ENCODE data around the gene ATP2C2. TPM values are rescaled to one million over a fixed set of nuclear protein-coding genes. Genes with fewer than 3 reads are reported as not detected.

The ATP2C2 gene
- total and polyA plus RNA-seq, 9 of the 15 experiments (the other 6 are each of a cell fraction or from before 2014, with no cell fraction given), result 0.75 TPM; not detected in 8

DNA sequence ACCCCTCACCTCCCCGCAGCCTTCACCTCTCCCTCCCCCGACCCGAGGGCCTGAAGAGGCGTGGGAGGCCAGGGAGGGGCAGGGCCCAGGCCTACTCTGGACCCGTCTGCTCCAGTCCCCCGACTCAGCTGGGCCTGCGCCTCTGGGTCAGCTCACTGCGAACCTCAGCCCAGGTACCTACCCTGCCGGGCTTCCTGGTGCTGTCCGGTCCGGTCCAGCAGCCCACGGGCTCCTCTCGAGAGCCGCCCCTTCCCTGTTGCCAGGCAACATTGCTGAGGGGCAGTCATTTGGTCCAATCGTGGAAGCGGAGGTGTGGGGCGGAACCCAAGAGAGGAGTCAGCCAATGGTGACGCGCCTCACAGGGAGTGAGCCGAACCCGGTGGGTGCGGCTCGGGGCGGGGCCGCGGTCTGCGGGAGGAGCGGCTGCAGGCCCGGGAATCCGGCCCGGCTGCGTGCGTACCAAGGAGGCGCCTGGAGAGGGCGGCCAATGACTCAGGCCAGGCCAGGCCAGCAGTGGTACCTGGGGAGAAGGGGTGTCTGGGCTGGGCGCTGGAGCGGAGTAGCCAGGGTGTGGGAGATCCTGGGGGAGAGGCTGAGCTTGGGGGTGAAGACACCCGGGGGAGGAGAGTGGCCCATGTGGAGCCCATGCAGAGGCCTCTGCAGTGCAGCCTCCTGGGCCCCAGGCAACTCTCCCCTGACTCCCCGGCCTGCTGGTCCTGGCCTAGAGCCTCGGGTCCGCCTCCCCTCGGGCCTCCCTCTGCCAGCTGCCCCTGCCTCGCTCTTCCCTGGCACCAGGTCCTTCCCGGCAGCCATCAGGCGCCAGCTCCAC lies 136.3 kb downstream of the ATP2C2 start, which contains the start of gene MEAK7 (continued):
- TF ChIP-seq, protein P1, sequence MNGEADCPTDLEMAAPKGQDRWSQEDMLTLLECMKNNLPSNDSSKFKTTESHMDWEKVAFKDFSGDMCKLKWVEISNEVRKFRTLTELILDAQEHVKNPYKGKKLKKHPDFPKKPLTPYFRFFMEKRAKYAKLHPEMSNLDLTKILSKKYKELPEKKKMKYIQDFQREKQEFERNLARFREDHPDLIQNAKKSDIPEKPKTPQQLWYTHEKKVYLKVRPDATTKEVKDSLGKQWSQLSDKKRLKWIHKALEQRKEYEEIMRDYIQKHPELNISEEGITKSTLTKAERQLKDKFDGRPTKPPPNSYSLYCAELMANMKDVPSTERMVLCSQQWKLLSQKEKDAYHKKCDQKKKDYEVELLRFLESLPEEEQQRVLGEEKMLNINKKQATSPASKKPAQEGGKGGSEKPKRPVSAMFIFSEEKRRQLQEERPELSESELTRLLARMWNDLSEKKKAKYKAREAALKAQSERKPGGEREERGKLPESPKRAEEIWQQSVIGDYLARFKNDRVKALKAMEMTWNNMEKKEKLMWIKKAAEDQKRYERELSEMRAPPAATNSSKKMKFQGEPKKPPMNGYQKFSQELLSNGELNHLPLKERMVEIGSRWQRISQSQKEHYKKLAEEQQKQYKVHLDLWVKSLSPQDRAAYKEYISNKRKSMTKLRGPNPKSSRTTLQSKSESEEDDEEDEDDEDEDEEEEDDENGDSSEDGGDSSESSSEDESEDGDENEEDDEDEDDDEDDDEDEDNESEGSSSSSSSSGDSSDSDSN (IDR thresholded peaks at IDR 0.05; ENCODE audit: borderline replicate concordance in 1 of 2, low read depth in 2 of 2, low read length in 2 of 2), result peak; percentile 19 to 62; a peak in 2 of 4 replicates
- no peak for TF ChIP-seq SOX6 (IDR thresholded peaks at IDR 0.05)
- no peak for TF ChIP-seq CBX5 (IDR thresholded peaks at IDR 0.05; ENCODE audit: borderline replicate concordance, low read depth)
- TF ChIP-seq ARNT (IDR thresholded peaks at IDR 0.05), result no peak
- TF ChIP-seq POLR2A (conservative IDR thresholded peaks at IDR 0.05), result peak; percentile 90
- TF ChIP-seq, protein P2, sequence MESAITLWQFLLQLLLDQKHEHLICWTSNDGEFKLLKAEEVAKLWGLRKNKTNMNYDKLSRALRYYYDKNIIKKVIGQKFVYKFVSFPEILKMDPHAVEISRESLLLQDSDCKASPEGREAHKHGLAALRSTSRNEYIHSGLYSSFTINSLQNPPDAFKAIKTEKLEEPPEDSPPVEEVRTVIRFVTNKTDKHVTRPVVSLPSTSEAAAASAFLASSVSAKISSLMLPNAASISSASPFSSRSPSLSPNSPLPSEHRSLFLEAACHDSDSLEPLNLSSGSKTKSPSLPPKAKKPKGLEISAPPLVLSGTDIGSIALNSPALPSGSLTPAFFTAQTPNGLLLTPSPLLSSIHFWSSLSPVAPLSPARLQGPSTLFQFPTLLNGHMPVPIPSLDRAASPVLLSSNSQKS (CRISPR knock-in tag; IDR thresholded peaks at IDR 0.05), result no peak
- TF ChIP-seq, protein P3, sequence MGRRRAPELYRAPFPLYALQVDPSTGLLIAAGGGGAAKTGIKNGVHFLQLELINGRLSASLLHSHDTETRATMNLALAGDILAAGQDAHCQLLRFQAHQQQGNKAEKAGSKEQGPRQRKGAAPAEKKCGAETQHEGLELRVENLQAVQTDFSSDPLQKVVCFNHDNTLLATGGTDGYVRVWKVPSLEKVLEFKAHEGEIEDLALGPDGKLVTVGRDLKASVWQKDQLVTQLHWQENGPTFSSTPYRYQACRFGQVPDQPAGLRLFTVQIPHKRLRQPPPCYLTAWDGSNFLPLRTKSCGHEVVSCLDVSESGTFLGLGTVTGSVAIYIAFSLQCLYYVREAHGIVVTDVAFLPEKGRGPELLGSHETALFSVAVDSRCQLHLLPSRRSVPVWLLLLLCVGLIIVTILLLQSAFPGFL (CRISPR knock-in tag; IDR thresholded peaks at IDR 0.05), result no peak
- peak in 1 of 2 experiments; percentile 82; a peak in 2 of 4 replicates for TF ChIP-seq HDAC1 (IDR thresholded peaks at IDR 0.05)
- peak; percentile 69; the same call in 1 of the 2 replicates for TF ChIP-seq ESRRA (IDR thresholded peaks at IDR 0.05; ENCODE audit: borderline replicate concordance, low read depth)
- no peak for TF ChIP-seq ZNF436 (CRISPR knock-in tag; IDR thresholded peaks at IDR 0.05)
- TF ChIP-seq MCM3 (IDR thresholded peaks at IDR 0.05), result no peak
- TF ChIP-seq CREM (IDR thresholded peaks at IDR 0.05; ENCODE audit: low read depth), result peak; percentile 63; the same call in 1 of the 2 replicates
- no peak for TF ChIP-seq NCOA6 (IDR thresholded peaks at IDR 0.05)
- TF ChIP-seq ZC3H4 (CRISPR knock-in tag; IDR thresholded peaks at IDR 0.05; ENCODE audit: borderline replicate concordance), result no peak
- no peak for TF ChIP-seq ZZZ3 (IDR thresholded peaks at IDR 0.05)
- no peak for TF ChIP-seq TCF3 (CRISPR knock-in tag; IDR thresholded peaks at IDR 0.05)
- TF ChIP-seq, protein P4, sequence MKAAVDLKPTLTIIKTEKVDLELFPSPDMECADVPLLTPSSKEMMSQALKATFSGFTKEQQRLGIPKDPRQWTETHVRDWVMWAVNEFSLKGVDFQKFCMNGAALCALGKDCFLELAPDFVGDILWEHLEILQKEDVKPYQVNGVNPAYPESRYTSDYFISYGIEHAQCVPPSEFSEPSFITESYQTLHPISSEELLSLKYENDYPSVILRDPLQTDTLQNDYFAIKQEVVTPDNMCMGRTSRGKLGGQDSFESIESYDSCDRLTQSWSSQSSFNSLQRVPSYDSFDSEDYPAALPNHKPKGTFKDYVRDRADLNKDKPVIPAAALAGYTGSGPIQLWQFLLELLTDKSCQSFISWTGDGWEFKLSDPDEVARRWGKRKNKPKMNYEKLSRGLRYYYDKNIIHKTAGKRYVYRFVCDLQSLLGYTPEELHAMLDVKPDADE (conservative IDR thresholded peaks at IDR 0.05; ENCODE audit: control insufficient read depth, low read depth, low read length), result peak; percentile 40; the same call in 1 of the 2 replicates
- TF ChIP-seq, protein P5, sequence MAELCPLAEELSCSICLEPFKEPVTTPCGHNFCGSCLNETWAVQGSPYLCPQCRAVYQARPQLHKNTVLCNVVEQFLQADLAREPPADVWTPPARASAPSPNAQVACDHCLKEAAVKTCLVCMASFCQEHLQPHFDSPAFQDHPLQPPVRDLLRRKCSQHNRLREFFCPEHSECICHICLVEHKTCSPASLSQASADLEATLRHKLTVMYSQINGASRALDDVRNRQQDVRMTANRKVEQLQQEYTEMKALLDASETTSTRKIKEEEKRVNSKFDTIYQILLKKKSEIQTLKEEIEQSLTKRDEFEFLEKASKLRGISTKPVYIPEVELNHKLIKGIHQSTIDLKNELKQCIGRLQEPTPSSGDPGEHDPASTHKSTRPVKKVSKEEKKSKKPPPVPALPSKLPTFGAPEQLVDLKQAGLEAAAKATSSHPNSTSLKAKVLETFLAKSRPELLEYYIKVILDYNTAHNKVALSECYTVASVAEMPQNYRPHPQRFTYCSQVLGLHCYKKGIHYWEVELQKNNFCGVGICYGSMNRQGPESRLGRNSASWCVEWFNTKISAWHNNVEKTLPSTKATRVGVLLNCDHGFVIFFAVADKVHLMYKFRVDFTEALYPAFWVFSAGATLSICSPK (IDR thresholded peaks at IDR 0.05; ENCODE audit: borderline replicate concordance), result no peak
- no peak for TF ChIP-seq HDAC3 (IDR thresholded peaks at IDR 0.05; ENCODE audit: borderline replicate concordance, partially characterized antibody)

All from K562 (cell line).